ENCODE measurements around the gene EIF2S2.

EIF2S2 gene

GRCh38 chr20:34110745-34111641 lies 1.1 kb downstream of the EIF2S2 start:
- Histone ChIP-seq H3K27me3 (ENCODE audit: insufficient read depth, low read length) (no peaks in the 10 kb centered on the region), H3K4me1 (ENCODE audit: insufficient read depth, low read length) (peaks cover 11% of the 10 kb centered on the region), H3K9me3 (ENCODE audit: low read length) (no peaks in the 10 kb centered on the region), H3K4me3 (ENCODE audit: low read length) (peak overlapping the region; percentile 93), H3K36me3 (ENCODE audit: insufficient read depth, low read length) (peaks cover 14% of the 10 kb centered on the region), H2AFZ (ENCODE audit: low read depth, low read length) (no peak overlapping the region)

GRCh38 chr20:34110025-34110744 lies 1.9 kb downstream of the EIF2S2 start:
- no peaks in the 10 kb centered on the region for H3K27me3 ChIP-seq (ENCODE audit: insufficient read depth, low read length)
- peak overlapping the region; percentile 93 for H3K4me3 ChIP-seq (ENCODE audit: low read length)
- H3K9me3 ChIP-seq (ENCODE audit: low read length), result no peaks in the 10 kb centered on the region
- H3K36me3 ChIP-seq (ENCODE audit: insufficient read depth, low read length), result peaks cover 21% of the 10 kb centered on the region
- H2AFZ ChIP-seq (ENCODE audit: low read depth, low read length), result no peak overlapping the region
- H3K4me1 ChIP-seq (ENCODE audit: insufficient read depth, low read length), result peaks cover 11% of the 10 kb centered on the region

- Histone ChIP-seq H3K27me3 (ENCODE audit: insufficient read depth, low read length) (no peaks in the 10 kb centered on the region), H3K9me3 (ENCODE audit: low read length) (no peaks in the 10 kb centered on the region), H3K4me1 (ENCODE audit: insufficient read depth, low read length) (peaks cover 11% of the 10 kb centered on the region), H3K4me3 (ENCODE audit: low read length) (no peak overlapping the region), H2AFZ (ENCODE audit: low read depth, low read length) (no peak overlapping the region), H3K36me3 (ENCODE audit: insufficient read depth, low read length) (peaks cover 28% of the 10 kb centered on the region)
Measured at GRCh38 chr20:34109442-34109841, 2.6 kb downstream of the EIF2S2 start.

GRCh38 chr20:34108616-34109174 lies 3.3 kb downstream of the EIF2S2 start:
- Histone ChIP-seq H3K4me3 (ENCODE audit: low read length) (no peak overlapping the region), H3K9me3 (ENCODE audit: low read length) (no peaks in the 10 kb centered on the region), H3K27me3 (ENCODE audit: insufficient read depth, low read length) (no peaks in the 10 kb centered on the region), H3K4me1 (ENCODE audit: insufficient read depth, low read length) (peaks cover 11% of the 10 kb centered on the region), H3K36me3 (ENCODE audit: insufficient read depth, low read length) (peaks cover 34% of the 10 kb centered on the region), H2AFZ (ENCODE audit: low read depth, low read length) (no peak overlapping the region)

GRCh38 chr20:34105978-34106675 lies 5.9 kb downstream of the EIF2S2 start:
- peaks cover 11% of the 10 kb centered on the region for H3K4me1 ChIP-seq (ENCODE audit: insufficient read depth, low read length)
- H3K27me3 ChIP-seq (ENCODE audit: insufficient read depth, low read length), result no peaks in the 10 kb centered on the region
- H3K36me3 ChIP-seq (ENCODE audit: insufficient read depth, low read length), result peaks cover 57% of the 10 kb centered on the region
- no peak overlapping the region for H2AFZ ChIP-seq (ENCODE audit: low read depth, low read length)
- H3K9me3 ChIP-seq (ENCODE audit: low read length), result no peaks in the 10 kb centered on the region
- H3K4me3 ChIP-seq (ENCODE audit: low read length), result no peak overlapping the region

GRCh38 chr20:34104059-34104458 lies 8.0 kb downstream of the EIF2S2 start:
- no peaks in the 10 kb centered on the region for H3K9me3 ChIP-seq (ENCODE audit: low read length)

GRCh38 chr20:34102342-34102741 lies 9.7 kb downstream of the EIF2S2 start:
- no peaks in the 10 kb centered on the region for H3K27me3 ChIP-seq (ENCODE audit: insufficient read depth, low read length)
- H3K36me3 ChIP-seq (ENCODE audit: insufficient read depth, low read length), result peaks cover 78% of the 10 kb centered on the region
- no peak overlapping the region for H2AFZ ChIP-seq (ENCODE audit: low read depth, low read length)
- no peaks in the 10 kb centered on the region for H3K4me1 ChIP-seq (ENCODE audit: insufficient read depth, low read length)
- H3K4me3 ChIP-seq (ENCODE audit: low read length), result no peak overlapping the region
- H3K9me3 ChIP-seq (ENCODE audit: low read length), result no peaks in the 10 kb centered on the region

More at GRCh38 chr20:34104059-34104458, 8.0 kb downstream of the EIF2S2 start:
- Histone ChIP-seq H2AFZ (ENCODE audit: low read depth, low read length) (no peak overlapping the region), H3K36me3 (ENCODE audit: insufficient read depth, low read length) (peaks cover 71% of the 10 kb centered on the region), H3K27me3 (ENCODE audit: insufficient read depth, low read length) (no peaks in the 10 kb centered on the region), H3K4me3 (ENCODE audit: low read length) (no peak overlapping the region), H3K4me1 (ENCODE audit: insufficient read depth, low read length) (no peaks in the 10 kb centered on the region)

- Histone ChIP-seq H3K4me1 (ENCODE audit: insufficient read depth, low read length) (no peaks in the 10 kb centered on the region), H3K4me3 (ENCODE audit: low read length) (no peak overlapping the region), H3K36me3 (ENCODE audit: insufficient read depth, low read length) (peaks cover 86% of the 10 kb centered on the region), H3K27me3 (ENCODE audit: insufficient read depth, low read length) (no peaks in the 10 kb centered on the region), H2AFZ (ENCODE audit: low read depth, low read length) (no peak overlapping the region), H3K9me3 (ENCODE audit: low read length) (no peaks in the 10 kb centered on the region)
Measured at GRCh38 chr20:34100576-34100975, 11.5 kb downstream of the EIF2S2 start.

- no peaks in the 10 kb centered on the region for H3K27me3 ChIP-seq (ENCODE audit: insufficient read depth, low read length)
- H3K4me1 ChIP-seq (ENCODE audit: insufficient read depth, low read length), result no peaks in the 10 kb centered on the region
- no peak overlapping the region for H2AFZ ChIP-seq (ENCODE audit: low read depth, low read length)
- peaks cover 87% of the 10 kb centered on the region for H3K36me3 ChIP-seq (ENCODE audit: insufficient read depth, low read length)
- H3K4me3 ChIP-seq (ENCODE audit: low read length), result no peak overlapping the region
- H3K9me3 ChIP-seq (ENCODE audit: low read length), result no peaks in the 10 kb centered on the region
Measured at GRCh38 chr20:34099675-34100074, 12.4 kb downstream of the EIF2S2 start.

- Histone ChIP-seq H3K27me3 (ENCODE audit: insufficient read depth, low read length) (no peaks in the 10 kb centered on the region), H3K36me3 (ENCODE audit: insufficient read depth, low read length) (peaks cover 88% of the 10 kb centered on the region), H2AFZ (ENCODE audit: low read depth, low read length) (no peak overlapping the region), H3K4me1 (ENCODE audit: insufficient read depth, low read length) (no peaks in the 10 kb centered on the region), H3K9me3 (ENCODE audit: low read length) (no peaks in the 10 kb centered on the region), H3K4me3 (ENCODE audit: low read length) (no peak overlapping the region)
Measured at GRCh38 chr20:34098570-34098969, 13.5 kb downstream of the EIF2S2 start.

GRCh38 chr20:34096699-34097444 lies 15.2 kb downstream of the EIF2S2 start:
- Histone ChIP-seq H2AFZ (ENCODE audit: low read depth, low read length) (no peak overlapping the region), H3K9me3 (ENCODE audit: low read length) (no peaks in the 10 kb centered on the region), H3K4me1 (ENCODE audit: insufficient read depth, low read length) (no peaks in the 10 kb centered on the region), H3K36me3 (ENCODE audit: insufficient read depth, low read length) (peaks cover 84% of the 10 kb centered on the region), H3K4me3 (ENCODE audit: low read length) (no peak overlapping the region), H3K27me3 (ENCODE audit: insufficient read depth, low read length) (no peaks in the 10 kb centered on the region)

- Histone ChIP-seq H3K4me1 (ENCODE audit: insufficient read depth, low read length) (no peaks in the 10 kb centered on the region), H2AFZ (ENCODE audit: low read depth, low read length) (no peak overlapping the region), H3K27me3 (ENCODE audit: insufficient read depth, low read length) (no peaks in the 10 kb centered on the region), H3K4me3 (ENCODE audit: low read length) (no peak overlapping the region), H3K9me3 (ENCODE audit: low read length) (no peaks in the 10 kb centered on the region), H3K36me3 (ENCODE audit: insufficient read depth, low read length) (peaks cover 85% of the 10 kb centered on the region)
Measured at GRCh38 chr20:34095825-34096224, 16.2 kb downstream of the EIF2S2 start.

Data from neuron (in vitro differentiated cells).